ENCODE measurements around the gene ANKRD11. TPM values are rescaled to one million over a fixed set of nuclear protein-coding genes. Genes with fewer than 3 reads are reported as not detected.
A peak's percentile ranks its signal among the peaks of the same experiment; 100 is the strongest.

Gene ANKRD11
- total RNA-seq, 1 donor from 2014 or later: 178 TPM

GRCh38 chr16:89484923-89485679 lies 5.3 kb downstream of the ANKRD11 start:
- H3K4me3 Mint-ChIP-seq (ENCODE audit: low read depth): peak overlapping the region; percentile 9
- H3K36me3 Mint-ChIP-seq (ENCODE audit: insufficient read depth): peaks cover 5% of the 10 kb centered on the region
- TF ChIP-seq CTCF (IDR thresholded peaks at IDR 0.05; ENCODE audit: unreplicated experiment): no peak
- peak overlapping the region; percentile 92 for H3K27ac Mint-ChIP-seq
- DNase-seq (ENCODE audit: low spot score, unreplicated experiment): no peak
- peaks cover 66% of the 10 kb centered on the region for H3K4me1 Mint-ChIP-seq (ENCODE audit: low read depth)
- no peaks in the 10 kb centered on the region for H3K9me3 Mint-ChIP-seq (ENCODE audit: low read depth)
- no peaks in the 10 kb centered on the region for H3K27me3 Mint-ChIP-seq

GRCh38 chr16:89484041-89484501 lies 6.3 kb downstream of the ANKRD11 start:
- Mint-ChIP-seq H3K27me3 (no peaks in the 10 kb centered on the region), H3K4me3 (ENCODE audit: low read depth) (no peak overlapping the region), H3K9me3 (ENCODE audit: low read depth) (no peaks in the 10 kb centered on the region), H3K36me3 (ENCODE audit: insufficient read depth) (peaks cover 5% of the 10 kb centered on the region), H3K4me1 (ENCODE audit: low read depth) (peaks cover 69% of the 10 kb centered on the region), H3K27ac (peak overlapping the region; percentile 92)
- DNase-seq (ENCODE audit: low spot score, unreplicated experiment): no peak
- no peak for TF ChIP-seq CTCF (IDR thresholded peaks at IDR 0.05; ENCODE audit: unreplicated experiment)

GRCh38 chr16:89482817-89483205 lies 7.5 kb downstream of the ANKRD11 start:
- Mint-ChIP-seq H3K27ac (peak overlapping the region; percentile 62), H3K9me3 (ENCODE audit: low read depth) (no peaks in the 10 kb centered on the region), H3K36me3 (ENCODE audit: insufficient read depth) (peaks cover 5% of the 10 kb centered on the region), H3K27me3 (no peaks in the 10 kb centered on the region), H3K4me1 (ENCODE audit: low read depth) (peaks cover 66% of the 10 kb centered on the region), H3K4me3 (ENCODE audit: low read depth) (no peak overlapping the region)
- no peak for DNase-seq (ENCODE audit: low spot score, unreplicated experiment)
- no peak for TF ChIP-seq CTCF (IDR thresholded peaks at IDR 0.05; ENCODE audit: unreplicated experiment)

GRCh38 chr16:89482150-89482816 lies 8.1 kb downstream of the ANKRD11 start:
- H3K9me3 Mint-ChIP-seq (ENCODE audit: low read depth): no peaks in the 10 kb centered on the region
- no peaks in the 10 kb centered on the region for H3K27me3 Mint-ChIP-seq
- H3K4me1 Mint-ChIP-seq (ENCODE audit: low read depth): peaks cover 65% of the 10 kb centered on the region
- no peak overlapping the region for H3K4me3 Mint-ChIP-seq (ENCODE audit: low read depth)
- TF ChIP-seq CTCF (IDR thresholded peaks at IDR 0.05; ENCODE audit: unreplicated experiment): no peak
- H3K36me3 Mint-ChIP-seq (ENCODE audit: insufficient read depth): peaks cover 5% of the 10 kb centered on the region
- DNase-seq (ENCODE audit: low spot score, unreplicated experiment): no peak
- peak overlapping the region; percentile 62 for H3K27ac Mint-ChIP-seq

GRCh38 chr16:89481356-89481955 lies 8.9 kb downstream of the ANKRD11 start:
- Mint-ChIP-seq H3K27me3 (no peaks in the 10 kb centered on the region), H3K4me1 (ENCODE audit: low read depth) (peaks cover 63% of the 10 kb centered on the region), H3K9me3 (ENCODE audit: low read depth) (no peaks in the 10 kb centered on the region), H3K4me3 (ENCODE audit: low read depth) (no peak overlapping the region), H3K27ac (peak overlapping the region; percentile 88), H3K36me3 (ENCODE audit: insufficient read depth) (peaks cover 4% of the 10 kb centered on the region)
- DNase-seq (ENCODE audit: low spot score, unreplicated experiment): no peak
- no peak for TF ChIP-seq CTCF (IDR thresholded peaks at IDR 0.05; ENCODE audit: unreplicated experiment)

Measured in progenitor cell of endocrine pancreas (in vitro differentiated cells).